D341Med (cell line): ENCODE measurements around the gene CERK.
"Not testable (repeated sequence)": the region's sequence is repeated elsewhere in the genome, so short reads cannot be mapped to it uniquely, and the experiment has no call there.

Source experiments
- DNase-seq: peaks from one replicate; pipeline ENCODE4 v3.0.0; 2012; ENCODE audit warnings: low spot score

CERK gene

DNA sequence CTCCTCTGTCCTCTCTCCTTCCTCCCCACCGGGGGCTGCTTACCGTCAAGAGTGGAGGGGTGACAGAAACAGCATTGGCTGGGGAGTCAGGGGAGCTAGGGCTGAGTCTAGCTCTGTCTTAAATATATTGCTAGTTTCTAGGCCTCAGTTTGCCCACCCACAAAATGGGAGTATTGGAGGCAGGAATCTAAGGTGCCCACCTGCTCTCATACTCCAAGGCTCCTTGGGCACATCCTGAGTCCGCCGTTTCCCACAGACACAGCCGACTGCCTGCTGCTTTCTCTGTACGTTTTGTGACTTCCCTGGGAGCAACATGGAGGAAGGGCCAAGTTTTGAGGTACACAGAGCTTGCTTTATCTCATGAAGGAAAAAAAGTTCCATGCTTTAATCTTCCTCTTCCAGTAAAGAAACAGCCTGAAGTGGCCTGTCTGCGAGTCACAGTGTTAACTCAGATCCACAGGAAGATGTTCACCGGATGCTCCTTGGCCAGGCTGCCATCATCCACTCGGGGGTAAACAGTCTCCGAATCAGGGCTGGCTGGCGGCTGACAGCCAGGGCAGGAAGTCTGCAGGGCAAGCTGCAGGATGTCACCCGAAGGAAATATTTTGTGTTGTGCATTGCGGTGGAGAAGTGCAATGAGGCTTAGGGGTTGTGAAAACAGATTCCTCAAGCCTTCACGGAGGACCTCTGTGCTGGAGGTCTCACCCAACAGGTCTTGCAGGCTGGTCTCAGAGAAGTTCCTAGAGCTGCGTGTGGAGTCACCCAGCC is 11.0 kb upstream of the CERK start:
- DNase-seq, result no peak

DNA sequence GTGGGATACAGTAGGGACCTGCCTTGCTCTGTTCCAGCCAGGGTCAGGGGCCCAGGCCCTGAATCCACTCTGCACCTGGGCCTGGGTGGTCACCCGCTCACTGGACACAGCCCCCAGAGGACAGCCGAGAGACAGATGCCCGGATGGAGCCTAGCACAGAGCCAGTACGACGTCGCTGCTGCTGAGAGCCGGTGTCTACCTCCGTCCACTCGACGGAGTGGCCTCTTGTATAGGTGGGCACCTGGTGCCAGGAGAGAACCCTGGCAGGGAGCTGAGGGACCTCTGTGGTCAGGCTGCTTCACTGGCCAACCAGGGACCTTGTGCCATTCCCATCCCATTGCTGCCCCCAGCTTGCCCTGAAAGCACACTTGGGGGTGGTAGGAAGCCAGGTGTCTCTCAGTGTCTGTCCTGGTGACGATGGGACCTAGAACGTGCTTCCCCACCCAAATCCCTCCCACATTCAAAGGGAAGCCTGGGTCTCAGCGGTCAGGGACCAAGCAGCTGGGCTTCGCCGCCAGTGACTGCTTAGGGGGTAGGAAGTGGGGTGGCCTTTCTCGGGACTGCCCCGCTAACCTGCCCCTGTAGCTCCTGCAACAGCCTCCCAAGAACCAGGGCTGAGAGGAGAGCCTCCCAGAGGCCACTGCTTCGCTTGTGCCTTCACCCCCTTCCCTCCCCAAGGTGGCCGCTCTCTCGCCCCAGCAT is 10.3 kb upstream of the CERK start:
- no peak for DNase-seq

DNA sequence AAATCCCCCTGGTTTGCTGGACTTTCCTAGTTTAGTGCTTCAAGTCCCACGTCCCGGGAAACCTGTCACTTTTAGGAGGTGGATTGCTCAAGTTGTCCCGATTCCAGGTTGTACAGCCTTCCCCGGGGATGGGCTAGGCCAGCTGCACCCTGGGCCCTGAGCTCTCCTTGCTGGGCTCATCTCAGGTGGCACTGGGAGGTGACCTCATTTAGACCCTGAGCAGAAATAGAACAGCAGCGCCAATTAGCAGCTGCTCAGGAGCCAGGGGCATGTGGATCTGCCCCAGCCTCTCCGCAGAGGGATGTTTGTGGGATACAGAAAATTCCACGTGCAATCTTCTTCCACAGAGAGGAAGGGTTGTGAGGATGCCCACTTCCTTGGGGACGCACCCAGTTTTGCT is 9.6 kb upstream of the CERK start:
- DNase-seq, result no peak

DNA sequence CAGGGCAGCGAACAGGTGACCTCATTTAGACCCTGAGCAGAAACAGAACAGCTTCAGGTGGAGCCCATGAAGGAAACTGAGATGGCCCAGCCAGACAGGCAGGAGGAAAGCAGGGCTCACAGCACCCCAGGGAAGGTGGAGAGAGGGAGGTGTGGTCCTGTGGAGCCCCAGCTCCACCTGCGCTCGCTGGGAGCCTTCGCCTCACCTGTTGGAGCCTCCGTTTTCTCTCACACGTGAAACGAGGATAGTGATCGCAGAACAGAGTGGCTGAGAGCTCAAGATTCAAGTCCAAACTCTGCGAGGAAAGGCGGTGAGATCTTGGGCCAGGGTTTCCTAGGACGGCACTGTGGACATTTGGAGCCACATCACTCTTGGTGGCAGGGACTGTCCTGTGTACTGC is 8.6 kb upstream of the CERK start:
- DNase-seq, result no peak

DNA sequence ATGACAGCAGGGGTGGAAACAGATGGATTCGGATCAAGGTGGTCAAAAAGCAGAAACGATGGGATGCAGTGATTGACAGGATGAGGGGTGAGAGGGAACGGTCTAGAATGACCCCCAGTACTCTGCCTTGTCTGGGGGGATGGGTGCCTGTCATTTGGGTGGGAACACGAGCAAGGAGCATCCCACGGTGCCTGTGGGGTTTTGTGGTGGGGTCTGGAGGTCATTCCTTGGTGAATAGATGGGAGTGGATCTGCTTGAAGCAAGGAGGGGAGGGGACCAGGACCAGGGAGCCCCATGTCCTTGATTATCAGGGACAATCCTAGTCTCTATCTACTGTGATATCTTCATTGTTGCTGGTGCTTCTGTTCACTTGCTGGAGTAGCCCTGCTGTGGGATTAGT is 8.1 kb upstream of the CERK start:
- DNase-seq, result no peak

DNA sequence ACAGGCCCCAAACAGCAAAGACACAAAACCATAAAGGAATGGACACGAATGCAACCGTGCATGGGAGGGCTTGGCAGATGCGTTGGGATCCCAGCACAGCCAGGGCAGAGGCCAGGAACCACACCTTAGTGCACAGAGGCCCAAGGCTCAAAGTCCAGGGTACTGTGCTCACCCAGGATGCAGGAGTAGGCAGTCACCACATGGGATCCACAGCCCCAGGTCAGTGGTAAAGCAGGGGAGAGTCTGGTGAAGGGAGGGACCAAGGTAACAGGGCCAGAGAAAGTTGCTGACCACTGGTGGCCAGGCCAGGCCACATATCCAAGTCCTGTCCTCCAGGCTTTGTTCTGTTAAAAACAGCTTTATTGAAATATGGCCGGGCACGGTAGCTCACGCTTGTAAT is 6.5 kb upstream of the CERK start:
- DNase-seq, result no peak

DNA sequence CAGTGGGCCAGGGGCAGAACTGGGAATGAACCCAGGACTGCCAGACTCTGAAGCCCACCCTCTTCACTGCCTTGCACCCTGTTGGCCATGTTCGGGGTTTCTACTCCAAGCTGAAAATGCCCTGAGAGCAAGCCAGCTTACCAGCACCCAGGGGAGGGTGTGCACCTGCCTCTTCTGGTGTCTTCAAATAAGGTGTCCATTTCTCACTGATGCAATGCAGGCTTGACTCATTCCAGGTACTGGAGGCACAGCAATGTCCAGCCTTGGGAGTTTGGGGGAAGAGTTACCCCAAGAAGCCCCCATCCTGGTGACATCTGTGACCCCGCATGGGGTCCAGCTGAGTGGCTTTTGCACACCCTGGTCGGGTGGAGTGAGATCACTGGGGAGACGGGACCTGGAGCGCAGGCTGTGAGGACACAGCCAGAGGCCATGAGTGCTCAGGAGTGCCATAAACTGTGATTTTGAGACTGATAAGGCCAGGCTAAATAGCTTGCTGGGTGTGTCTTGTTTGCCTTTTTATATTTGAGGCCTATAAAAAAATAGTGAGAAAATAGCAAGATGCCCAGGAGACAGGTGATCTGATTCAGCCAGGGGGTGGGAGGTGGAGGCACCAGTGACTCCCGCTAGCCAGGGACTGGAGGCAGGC is 4.6 kb upstream of the CERK start:
- no peak for DNase-seq

DNA sequence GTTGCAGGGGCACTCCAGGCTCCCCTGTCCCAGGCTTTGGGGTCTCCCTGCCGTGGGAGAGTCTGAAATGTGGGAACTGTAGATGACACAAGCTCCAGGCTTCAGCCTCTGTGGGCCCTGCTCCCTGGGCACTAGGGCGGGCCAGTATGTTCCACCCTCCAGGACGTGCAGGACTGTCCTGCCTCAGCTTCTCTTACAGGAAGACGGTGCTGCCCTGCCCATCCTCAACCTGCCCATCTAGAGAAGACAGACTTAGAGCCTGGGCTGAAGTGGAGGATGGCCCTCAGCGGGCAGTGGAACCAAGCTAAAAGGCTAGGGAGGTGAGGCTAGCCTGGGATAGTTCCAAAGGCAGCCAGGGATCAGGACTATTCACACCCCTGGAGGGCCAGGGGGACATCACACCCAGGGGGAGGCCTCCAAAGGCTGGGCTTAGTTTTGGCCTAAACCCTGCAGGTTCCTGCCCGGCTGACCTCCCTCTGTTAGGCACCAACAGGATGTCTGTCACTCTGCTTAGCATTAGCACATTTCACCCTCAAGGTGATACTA is 4.0 kb upstream of the CERK start:
- no peak for DNase-seq

DNA sequence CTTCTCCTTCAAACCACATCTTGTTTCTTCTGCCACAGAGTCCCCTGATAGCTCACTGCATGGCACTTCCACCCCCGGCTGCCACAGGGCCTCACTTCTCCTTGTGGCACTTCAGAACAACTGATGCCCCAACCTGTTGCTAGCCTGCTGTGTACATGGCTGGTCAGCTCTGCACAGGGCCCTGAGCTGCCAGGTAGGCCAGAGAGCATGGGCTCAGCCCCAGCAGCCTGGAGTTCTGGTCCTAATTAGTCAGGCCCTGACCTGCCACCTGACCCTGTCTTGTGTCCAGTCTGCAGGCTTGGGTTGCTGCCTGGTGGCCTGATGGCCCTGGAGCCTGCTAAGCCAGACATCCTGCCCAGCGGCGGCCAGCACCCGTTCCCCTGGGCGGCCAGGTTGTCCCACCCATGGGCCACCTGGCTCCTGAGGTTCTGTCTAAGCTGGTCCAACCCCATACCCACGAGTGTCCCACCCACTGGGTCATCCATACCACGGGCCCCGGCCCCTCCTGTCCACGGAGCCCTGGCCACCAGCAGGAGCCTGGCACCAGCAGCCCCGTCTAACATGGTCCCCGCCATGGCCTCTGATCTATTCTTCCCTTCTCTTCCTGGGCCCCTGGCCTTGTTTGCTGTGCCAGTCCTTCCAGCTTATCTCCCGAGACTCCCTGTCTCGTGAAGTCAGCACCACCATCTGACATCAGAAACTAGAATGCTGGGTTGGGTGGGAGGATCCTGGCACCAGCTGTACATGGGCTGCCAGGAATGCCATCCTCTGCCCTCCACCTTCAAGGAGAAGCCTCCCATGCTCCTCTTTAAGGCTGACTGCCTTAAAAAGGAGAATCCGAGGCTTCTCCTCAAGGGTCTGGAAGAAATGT is 3.1 kb upstream of the CERK start:
- no peak for DNase-seq

DNA sequence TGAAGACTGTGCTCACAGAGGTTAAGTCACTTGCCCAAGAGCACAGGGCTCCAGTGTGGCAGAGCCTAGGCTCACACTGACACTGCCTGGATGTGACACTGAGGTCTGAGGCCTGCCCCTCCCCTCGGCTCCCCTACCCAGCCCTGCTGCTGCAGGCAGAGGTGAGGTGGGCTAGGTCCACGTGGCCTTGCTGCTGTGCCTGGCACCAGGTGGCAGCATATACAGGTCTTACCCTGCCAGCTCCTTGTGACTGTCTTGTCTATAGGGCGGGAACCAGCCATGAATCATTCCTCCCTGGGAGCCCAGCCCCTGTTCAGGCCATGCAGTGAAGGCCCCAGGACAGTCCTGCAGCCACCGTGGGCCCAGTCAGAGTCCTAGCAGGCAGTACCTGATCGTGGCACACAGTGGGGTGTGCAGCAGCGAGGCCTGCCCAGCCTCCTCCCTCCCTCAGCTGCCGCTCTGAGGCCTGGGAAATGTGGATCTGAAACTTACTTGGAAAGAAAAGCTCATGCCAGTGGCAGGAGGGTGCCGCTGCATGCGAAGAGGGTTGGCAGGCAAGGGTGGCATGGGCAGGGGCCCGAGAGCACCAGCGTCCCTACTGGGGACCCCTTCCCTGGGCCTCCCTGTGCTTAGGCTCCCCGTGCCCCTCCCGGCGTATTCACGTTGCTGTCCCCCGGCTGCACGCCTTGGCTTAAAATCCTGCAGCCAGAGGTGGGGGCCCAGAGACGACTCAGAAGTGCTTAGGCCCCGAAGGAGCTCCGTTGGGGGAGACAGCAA is 1.2 kb upstream of the CERK start:
- peak; percentile 70 for DNase-seq

DNA sequence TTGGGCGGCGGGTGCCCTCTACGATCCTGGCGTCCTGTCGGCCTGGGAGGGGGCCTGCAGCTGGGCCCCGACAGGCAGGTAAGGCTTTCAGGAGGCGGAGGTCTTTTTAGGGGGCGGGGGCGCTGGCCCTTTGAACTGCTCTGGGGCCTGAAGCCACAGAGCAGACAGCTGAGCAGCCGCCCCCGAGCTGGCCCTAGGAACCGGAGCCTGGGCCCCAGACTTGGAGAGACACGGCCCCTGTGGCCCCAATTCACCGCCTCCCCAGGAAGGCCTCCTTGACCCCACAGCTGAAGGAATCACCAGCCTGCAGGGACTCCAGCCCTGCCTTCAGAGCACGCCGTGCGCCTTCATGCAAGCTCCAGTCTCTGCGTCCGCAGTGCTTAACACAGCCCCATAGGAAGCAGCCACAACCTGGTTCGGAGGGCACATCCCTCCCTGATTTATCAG is 618 bp upstream of the CERK start:
- no peak for DNase-seq

DNA sequence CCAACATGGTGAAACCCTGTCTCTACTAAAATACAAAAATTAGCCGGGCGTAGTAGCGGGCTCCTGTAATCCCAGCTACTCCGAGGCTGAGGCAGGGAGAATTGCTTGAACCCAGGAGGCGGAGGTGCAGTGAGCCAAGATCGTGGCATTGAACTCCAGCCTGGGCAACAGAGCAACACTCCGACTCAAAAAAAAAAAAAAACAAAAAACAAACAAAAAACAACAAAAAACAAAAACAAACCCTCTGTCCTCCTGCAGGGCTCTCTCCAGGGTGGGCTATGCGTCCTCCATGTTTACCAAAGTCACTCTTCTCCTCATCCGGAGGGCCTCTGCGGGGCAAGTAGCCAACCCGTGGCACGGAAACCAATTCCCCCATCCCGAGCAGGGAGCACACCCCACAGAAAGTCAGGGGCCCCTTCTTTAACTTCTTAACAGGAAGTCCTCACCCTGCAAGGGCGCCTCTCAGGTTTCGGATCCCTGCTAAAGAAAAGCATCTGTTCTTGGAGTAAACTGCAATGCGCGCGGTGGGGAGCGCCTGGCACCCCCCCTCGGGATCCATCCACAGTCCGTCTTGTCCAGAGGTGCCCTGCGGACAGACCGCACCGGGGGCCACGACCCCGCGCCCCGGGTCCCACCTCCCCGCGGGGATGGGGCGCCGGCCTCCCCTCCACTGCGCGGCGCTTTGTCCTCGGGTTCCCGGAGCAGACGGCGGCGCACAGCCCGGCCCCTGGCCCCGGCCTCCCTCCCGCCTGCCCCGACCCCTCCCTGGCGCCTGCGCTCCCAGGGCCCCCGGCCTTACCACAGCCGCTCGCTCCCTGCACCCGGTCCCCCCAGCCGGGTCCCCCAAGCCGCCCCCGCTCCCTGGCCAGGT is 712 bp downstream of the CERK start:
- DNase-seq, result peak; percentile 86

DNA sequence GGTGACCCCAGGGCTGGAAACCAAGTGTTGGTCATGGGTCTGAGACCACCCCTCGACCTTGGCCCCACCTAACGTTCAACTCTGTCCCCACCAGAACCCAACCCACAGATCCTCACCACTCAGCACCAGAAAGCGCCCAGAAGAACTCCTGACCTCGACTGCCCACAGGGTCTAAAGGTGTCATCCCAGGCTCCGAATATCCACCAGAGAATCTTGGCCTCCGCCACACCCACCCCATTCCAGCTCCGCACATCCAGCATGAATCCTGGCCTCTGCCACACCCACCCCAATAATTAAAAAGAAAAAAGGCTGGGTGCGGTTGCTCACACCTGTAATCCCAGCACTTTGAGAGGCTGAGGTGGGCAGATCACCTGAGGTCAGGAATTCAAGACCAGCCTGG is 1.3 kb downstream of the CERK start:
- peak; percentile 17 for DNase-seq

DNA sequence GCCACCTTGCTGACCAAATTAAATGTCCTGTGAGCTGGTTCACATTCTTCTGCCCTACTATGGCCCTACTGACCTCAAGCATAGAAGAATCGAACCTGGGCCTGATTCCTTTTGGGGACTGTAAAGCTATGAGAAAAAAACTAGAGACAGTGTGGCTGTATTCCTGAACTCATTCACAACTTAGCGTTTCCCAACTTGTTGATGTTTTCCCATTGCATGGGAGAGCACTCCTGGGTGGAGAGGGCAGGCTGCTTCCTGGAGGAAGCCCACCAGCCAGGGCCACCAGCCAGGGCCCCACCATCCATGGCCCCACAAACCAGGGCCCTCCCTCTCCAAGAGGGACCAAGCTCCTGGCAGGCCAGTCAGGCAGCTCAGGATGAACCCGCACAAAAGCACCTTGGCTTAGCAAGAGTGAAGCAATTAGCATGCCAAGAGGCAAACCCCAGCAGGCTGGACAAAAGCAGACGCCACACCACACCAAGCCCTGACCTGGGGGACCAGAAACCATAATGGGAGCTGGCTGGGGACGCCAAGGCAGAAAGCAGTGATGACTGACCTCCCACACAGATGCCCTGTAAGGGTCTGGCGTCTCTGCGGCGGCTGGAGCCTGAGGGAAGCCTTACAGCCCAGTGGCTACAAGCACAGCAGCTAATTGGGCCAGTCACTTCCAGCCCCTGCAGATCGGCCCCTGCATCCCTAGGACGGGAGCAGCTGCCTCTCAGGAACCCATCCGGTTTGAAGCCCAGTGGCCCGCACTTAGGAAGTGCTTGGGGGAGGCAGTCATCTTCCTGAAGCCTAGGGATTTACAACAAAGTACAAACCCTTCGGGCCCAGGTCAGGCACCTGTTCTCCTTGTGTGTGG is 2.1 kb downstream of the CERK start:
- peak; percentile 24 for DNase-seq

DNA sequence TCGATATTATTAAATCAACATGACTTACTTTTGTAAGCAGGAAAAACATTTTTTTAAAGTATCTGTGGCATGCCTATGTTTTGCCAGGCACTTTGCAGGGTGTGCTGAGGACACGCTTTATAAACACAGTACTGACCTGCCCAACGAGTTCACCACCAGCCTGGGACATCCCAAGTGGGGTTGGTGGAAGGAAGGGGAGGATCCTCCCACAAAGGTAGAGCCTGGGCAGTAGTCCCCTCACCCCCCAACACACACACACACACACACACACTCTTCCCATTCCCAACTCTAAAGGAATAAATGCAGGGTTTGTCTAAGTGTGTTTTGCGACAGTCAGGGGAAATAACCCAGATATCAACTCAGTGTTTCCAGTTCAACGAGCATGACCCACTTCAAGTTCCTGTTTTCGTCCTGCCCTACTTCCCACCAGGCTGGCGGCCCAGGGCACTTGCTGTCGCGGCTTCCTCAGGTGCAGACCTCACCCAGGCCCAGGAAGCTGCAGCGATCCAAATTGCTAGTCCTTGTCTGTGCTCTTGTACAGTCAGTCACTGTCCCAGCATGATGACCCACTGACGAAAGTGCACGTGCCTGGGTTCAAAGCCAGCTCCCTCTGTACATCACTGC is 3.1 kb downstream of the CERK start:
- DNase-seq, result peak; percentile 13

DNA sequence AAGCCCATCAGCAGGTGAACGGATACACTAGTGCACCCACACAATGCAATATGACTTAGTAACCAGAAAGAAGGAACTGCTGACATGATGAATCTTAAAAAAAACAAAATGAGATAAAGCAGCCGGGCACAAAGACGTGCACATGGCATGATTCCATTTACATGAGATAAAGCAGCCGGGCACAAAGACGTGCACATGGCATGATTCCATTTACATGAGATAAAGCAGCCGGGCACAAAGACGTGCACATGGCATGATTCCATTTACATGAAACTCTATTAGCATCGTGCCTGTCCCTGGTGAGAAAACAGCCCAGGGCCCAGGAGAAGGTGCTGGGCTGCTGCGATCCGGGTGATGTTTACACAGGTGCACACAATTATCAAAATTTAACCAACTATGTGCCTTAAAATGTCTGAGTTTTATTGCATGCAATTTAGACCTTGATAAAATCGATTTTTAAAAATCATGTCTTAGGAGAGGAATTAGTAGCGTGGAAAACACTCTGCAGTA is 3.8 kb downstream of the CERK start:
- DNase-seq, result not testable (repeated sequence)

DNA sequence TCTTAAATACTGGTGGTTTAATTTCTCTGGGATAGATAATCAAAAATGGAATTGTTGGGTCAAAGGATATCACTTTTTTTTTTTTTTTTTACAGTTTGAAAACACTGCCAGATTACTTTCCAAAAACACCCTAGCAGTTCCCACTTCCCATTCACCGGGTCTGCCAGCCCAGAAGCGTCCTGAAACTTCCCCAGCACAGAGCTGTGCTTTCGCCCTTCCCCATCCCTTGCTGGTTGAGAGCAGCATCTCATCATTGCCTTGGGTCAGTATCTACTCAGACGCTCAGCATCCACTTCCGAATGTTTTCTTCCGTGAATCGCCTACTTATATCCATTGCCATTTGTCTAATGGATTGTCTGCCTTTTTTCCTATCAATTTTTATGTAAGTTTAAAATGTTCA is 5.5 kb downstream of the CERK start:
- no peak for DNase-seq

DNA sequence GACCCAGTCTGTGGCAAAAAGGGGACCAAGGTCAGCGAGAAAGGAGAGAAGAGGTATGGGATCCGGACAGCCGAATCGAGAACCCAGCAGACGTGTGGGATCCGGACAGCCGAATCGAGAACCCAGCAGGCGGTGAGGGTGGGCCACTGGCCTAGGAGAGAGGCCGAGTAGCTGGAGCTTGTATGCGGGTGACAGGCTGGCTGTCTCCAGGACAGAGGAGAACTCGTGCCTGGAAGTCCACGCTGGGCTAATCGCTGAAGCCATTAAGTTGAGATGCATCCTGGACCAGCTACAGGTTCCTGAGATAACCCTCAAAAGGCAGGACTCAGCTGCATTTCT is 6.0 kb downstream of the CERK start:
- DNase-seq, result no peak
